CMK (cell line): ENCODE data around the gene ADORA2A.
"Not testable (repeated sequence)": the region's sequence is repeated elsewhere in the genome, so short reads cannot be mapped to it uniquely, and the experiment has no call there.

Experiments used
- DNase-seq: peaks from one replicate; pipeline ENCODE4 v3.0.0-alpha.2; 2010; ENCODE audit warnings: low read depth

Gene ADORA2A

DNA sequence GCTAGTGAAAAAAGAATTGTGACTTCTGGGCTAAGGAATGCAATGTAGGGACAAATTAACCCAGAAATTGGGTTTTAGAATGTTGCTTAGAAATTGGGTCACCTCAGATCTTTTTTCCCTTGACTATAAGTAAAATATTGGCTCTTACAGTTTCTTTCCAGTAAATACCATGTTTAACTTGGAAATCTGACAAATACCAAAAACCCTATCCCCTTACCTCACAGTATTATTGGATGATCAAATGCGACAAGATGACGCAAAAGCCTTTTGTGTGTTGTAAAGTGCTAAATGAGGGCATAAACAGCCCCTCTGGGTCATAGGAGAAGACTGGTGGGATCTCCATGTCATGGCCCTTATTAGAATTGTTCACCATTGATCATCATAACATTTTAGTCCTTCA, 61.6 kb downstream of the ADORA2A start:
- DNase-seq, result no peak

DNA sequence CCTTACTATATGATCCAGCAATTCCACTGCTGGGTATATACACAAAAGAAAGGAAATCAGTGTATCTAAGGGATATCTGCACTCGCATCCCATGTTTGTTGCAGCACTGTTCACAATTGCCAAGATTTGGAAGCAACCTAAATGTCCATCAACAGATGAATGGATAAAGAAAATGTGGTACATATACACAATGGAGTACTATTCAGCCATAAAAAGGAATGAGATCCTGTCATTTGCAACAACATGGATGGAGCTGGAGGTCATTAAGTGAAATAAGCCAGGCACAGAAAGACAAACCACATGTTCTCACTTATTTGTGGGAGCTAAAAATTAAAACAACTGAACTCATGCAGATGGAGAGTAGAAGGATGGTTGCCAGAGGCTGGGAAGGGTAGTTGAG, 62.0 kb downstream of the ADORA2A start:
- DNase-seq, result not testable (repeated sequence)
